Measurements from ENCODE around the gene NPDC1. TPM values are rescaled to one million over a fixed set of nuclear protein-coding genes. Genes with fewer than 3 reads are reported as not detected.

NPDC1 gene
- total RNA-seq, result 26.6 TPM

GRCh38 chr9:137046088-137046787, at the start of gene NPDC1:
Gene NPDC1 (minus strand): TSS chr9:137046177. CDS start chr9:137045989, 188 bp downstream.
- peak; percentile 57 for ATAC-seq

GRCh38 chr9:137089232-137089947, 43.4 kb upstream of the NPDC1 start:
- no peak for ATAC-seq

GRCh38 chr9:137088121-137088520, 42.1 kb upstream of the NPDC1 start:
- no peak for ATAC-seq

- ATAC-seq, result no peak
Measured at GRCh38 chr9:137087409-137087925, 41.5 kb upstream of the NPDC1 start.

GRCh38 chr9:137086531-137087408, 40.8 kb upstream of the NPDC1 start, which contains the start of gene MAN1B1:
Gene MAN1B1 (plus strand): TSS chr9:137086985. CDS start chr9:137087000, 15 bp downstream.
- peak; percentile 90 for ATAC-seq

- peak; percentile 14 for ATAC-seq
Measured at GRCh38 chr9:137085920-137086530, 40.0 kb upstream of the NPDC1 start.

GRCh38 chr9:137084526-137084925, 38.5 kb upstream of the NPDC1 start:
- no peak for ATAC-seq

GRCh38 chr9:137083394-137084004, 37.5 kb upstream of the NPDC1 start:
- peak; percentile 41 for ATAC-seq

- no peak for ATAC-seq
Measured at GRCh38 chr9:137082925-137083290, 36.9 kb upstream of the NPDC1 start.

GRCh38 chr9:137082222-137082924, 36.4 kb upstream of the NPDC1 start:
- ATAC-seq, result no peak

GRCh38 chr9:137080260-137081122, 34.5 kb upstream of the NPDC1 start:
- ATAC-seq, result no peak

GRCh38 chr9:137079401-137079787, 33.4 kb upstream of the NPDC1 start:
- no peak for ATAC-seq

- ATAC-seq, result no peak
Measured at GRCh38 chr9:137078701-137079400, 32.9 kb upstream of the NPDC1 start.

GRCh38 chr9:137077758-137078693, 32.0 kb upstream of the NPDC1 start:
- no peak for ATAC-seq

GRCh38 chr9:137077010-137077747, 31.2 kb upstream of the NPDC1 start, which contains the start of gene UAP1L1:
Gene UAP1L1 (plus strand): TSS chr9:137077517. CDS start chr9:137077533, 16 bp downstream.
- peak; percentile 30 for ATAC-seq

GRCh38 chr9:137076636-137077009, 30.6 kb upstream of the NPDC1 start:
- peak; percentile 0 for ATAC-seq

GRCh38 chr9:137075275-137075775, 29.3 kb upstream of the NPDC1 start:
- ATAC-seq, result no peak
